ENCODE measurements around the gene METTL21A. TPM values are rescaled to one million over a fixed set of nuclear protein-coding genes. Genes with fewer than 3 reads are reported as not detected.
"Not testable (repeated sequence)": the region's sequence is repeated elsewhere in the genome, so short reads cannot be mapped to it uniquely, and the experiment has no call there.

METTL21A gene
- total RNA-seq, 1 donor from 2014 or later: 1.5 TPM

- intact Hi-C loops (cut with DNase I): no loop called here
- no peak overlapping the region for H3K4me3 ChIP-seq
- H3K4me1 ChIP-seq: no peaks in the 10 kb centered on the region
- no peaks in the 10 kb centered on the region for H3K36me3 ChIP-seq
- H3K9me3 ChIP-seq: no peaks in the 10 kb centered on the region
- no peak overlapping the region for H3K27ac ChIP-seq
- H3K27me3 ChIP-seq: no peaks in the 10 kb centered on the region
- no peak for DNase-seq (ENCODE audit: low spot score in 2 of 2)
- no peak for TF ChIP-seq CTCF (IDR thresholded peaks at IDR 0.05)
Observed at GRCh38 chr2:207663870-207664545, 38.8 kb upstream of the METTL21A start.

- no peak for DNase-seq (ENCODE audit: low spot score in 2 of 2)
- Histone ChIP-seq H3K9me3 (no peaks in the 10 kb centered on the region), H3K27ac (no peak overlapping the region), H3K36me3 (no peaks in the 10 kb centered on the region), H3K27me3 (no peaks in the 10 kb centered on the region), H3K4me1 (no peaks in the 10 kb centered on the region), H3K4me3 (no peak overlapping the region)
- intact Hi-C loops (cut with DNase I): no loop called here
- no peak for TF ChIP-seq CTCF (IDR thresholded peaks at IDR 0.05)
Observed at GRCh38 chr2:207662203-207662602, 37.0 kb upstream of the METTL21A start.

GRCh38 chr2:207660994-207661393 lies 35.8 kb upstream of the METTL21A start:
- DNase-seq (ENCODE audit: low spot score in 2 of 2): no peak
- intact Hi-C loops (cut with DNase I): no loop called here
- Histone ChIP-seq H3K36me3 (no peaks in the 10 kb centered on the region), H3K9me3 (no peaks in the 10 kb centered on the region), H3K4me1 (no peaks in the 10 kb centered on the region), H3K4me3 (no peak overlapping the region), H3K27me3 (no peaks in the 10 kb centered on the region), H3K27ac (no peak overlapping the region)
- TF ChIP-seq CTCF (IDR thresholded peaks at IDR 0.05): no peak

- no peak overlapping the region for H3K27ac ChIP-seq
- intact Hi-C loops (cut with DNase I): no loop called here
- H3K36me3 ChIP-seq: no peaks in the 10 kb centered on the region
- H3K9me3 ChIP-seq: no peaks in the 10 kb centered on the region
- no peaks in the 10 kb centered on the region for H3K4me1 ChIP-seq
- no peak for TF ChIP-seq CTCF (IDR thresholded peaks at IDR 0.05)
- H3K27me3 ChIP-seq: no peaks in the 10 kb centered on the region
- H3K4me3 ChIP-seq: no peak overlapping the region
- no peak for DNase-seq (ENCODE audit: low spot score in 2 of 2)
Observed at GRCh38 chr2:207658156-207658555, 33.0 kb upstream of the METTL21A start.

GRCh38 chr2:207655000-207655399 lies 29.8 kb upstream of the METTL21A start:
- H3K4me3 ChIP-seq: no peak overlapping the region
- DNase-seq (ENCODE audit: low spot score in 2 of 2): no peak
- intact Hi-C loops (cut with DNase I): no loop called here
- H3K4me1 ChIP-seq: no peaks in the 10 kb centered on the region
- no peak overlapping the region for H3K27ac ChIP-seq
- H3K36me3 ChIP-seq: no peaks in the 10 kb centered on the region
- no peaks in the 10 kb centered on the region for H3K9me3 ChIP-seq
- no peaks in the 10 kb centered on the region for H3K27me3 ChIP-seq
- TF ChIP-seq CTCF (IDR thresholded peaks at IDR 0.05): no peak

GRCh38 chr2:207646582-207646981 lies 21.4 kb upstream of the METTL21A start:
- intact Hi-C loops (cut with DNase I); H3K27me3 ChIP-seq; H3K4me1 ChIP-seq; H3K9me3 ChIP-seq; H3K36me3 ChIP-seq; H3K4me3 ChIP-seq; H3K27ac ChIP-seq; DNase-seq (ENCODE audit: low spot score in 2 of 2): not testable (repeated sequence)

Measured in ascending aorta (tissue), 2 donors.